GM18907 (cell line): ENCODE data around the gene MAML3.

Experiments
- ATAC-seq: cut with Tn5 transposase; IDR thresholded peaks from one replicate; pipeline ENCODE4 v1.9.1; 2021; ENCODE audit warnings: mild to moderate bottlenecking, moderate library complexity; ENCODE audit not compliant: unreplicated experiment

MAML3 gene

DNA sequence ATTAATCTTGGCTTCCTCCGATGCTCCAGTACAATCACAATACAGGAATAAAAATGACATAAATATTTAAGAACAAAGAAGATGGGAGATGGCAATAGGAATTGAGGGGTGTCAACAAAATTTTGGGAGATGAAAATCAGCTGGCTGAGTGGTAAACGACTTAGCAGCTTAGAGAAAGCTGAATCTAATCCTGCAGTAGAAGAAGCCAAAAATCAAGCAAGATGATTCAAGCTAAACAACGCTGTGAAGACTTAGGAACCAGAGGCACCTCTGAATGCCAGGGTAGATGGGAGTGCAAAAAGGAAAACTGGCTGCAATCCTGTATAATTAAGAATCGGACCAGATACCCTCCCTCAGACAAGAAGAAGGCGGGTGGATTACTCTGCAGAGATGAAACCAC is 273.1 kb downstream of the MAML3 start:
- ATAC-seq, result no peak

- no peak for ATAC-seq
Measured at GRCh38 chr4:139878050-139878449, 275.9 kb downstream of the MAML3 start.

DNA sequence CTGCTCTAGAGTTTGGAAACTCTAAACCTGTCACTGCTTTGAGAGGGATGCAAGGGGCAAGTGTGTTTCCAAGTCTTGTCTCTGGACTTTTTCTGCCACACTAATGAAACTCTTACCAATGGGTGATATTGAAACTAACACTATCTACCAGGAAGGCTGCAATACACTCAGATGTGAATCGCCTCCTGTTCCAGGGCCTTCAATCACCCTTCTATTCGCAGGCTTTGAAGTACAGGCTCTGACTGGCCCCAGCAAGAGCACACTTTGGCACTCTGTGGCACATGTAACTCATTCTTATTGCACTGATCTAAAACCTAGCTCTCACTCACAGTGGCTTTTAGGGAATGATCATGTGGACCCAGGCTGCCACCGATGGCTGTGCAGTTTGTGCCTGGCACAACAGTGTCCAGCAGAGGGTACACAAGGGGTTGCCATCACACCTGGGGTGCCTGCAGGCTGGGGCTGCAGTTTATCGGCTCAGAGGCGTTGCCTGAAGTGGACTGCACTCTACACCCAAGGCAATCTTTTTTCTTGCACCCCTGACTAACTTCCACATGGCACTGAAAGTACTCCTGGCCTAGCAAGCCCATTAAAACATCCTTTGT is 277.5 kb downstream of the MAML3 start:
- no peak for ATAC-seq

DNA sequence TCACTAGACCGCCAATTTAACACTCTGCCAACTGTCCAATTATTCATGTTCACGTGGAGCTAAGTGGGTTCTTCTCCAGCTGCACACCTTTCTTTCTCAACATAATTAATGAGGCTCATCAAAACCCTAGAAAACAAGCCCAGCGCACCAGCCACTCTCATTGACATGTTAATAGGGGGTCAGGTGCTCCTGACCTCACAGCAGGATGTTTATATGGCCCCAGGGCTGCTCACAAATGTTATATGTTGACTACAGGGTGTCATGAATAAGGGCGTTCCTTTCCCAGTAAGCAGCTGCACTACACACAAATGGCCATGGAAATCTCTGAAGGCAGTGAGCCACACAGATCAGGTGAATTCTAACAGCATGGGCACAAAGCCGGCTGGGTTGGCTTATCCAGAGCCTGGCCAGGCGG is 278.6 kb downstream of the MAML3 start:
- no peak for ATAC-seq

- ATAC-seq, result no peak
Measured at GRCh38 chr4:139873111-139873860, 280.7 kb downstream of the MAML3 start.

GRCh38 chr4:139872274-139872673 is 281.7 kb downstream of the MAML3 start:
- ATAC-seq, result no peak

- no peak for ATAC-seq
Measured at GRCh38 chr4:139869810-139870209, 284.2 kb downstream of the MAML3 start.

GRCh38 chr4:139866276-139866962 is 287.6 kb downstream of the MAML3 start:
- ATAC-seq, result no peak

DNA sequence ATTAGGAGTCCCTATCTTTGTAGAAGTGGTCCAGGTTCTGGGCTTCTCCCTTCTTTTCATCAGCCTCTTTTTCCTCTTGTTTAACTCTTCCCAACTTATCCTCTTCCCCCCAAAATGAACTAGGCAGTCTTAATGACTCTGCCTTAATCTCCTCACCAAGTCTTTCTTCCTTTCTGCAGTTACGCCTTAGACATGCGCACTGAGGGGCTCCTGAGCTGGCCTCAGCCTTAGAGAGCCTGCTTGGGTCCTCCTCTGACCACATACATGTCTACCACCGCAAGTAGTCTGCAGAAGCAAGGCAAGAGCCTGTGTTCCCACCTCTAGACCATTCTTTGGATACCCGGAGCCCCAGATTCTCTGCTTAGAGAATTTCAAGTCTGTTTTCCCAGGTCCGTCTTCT is 288.4 kb downstream of the MAML3 start:
- no peak for ATAC-seq

DNA sequence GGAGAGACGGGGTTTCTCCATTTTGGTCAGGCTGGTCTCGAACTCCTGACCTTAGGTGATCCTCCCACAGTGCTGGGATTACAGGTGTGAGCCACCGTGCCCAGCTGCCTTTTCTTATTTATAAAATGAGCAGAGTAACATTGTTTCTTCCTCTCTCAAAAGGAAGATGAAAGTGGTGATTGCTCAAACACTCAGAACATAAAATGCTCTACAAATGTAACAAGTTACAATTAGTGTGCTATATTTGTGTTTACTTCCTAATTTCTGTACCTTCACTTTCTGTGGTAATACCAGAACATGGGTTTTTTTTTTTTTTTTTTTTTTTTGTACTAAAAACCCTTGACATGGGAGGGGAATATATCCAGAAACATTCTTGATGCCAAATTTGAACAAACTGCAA is 290.5 kb downstream of the MAML3 start:
- ATAC-seq, result no peak

- no peak for ATAC-seq
Measured at GRCh38 chr4:139861471-139861870, 292.5 kb downstream of the MAML3 start.

DNA sequence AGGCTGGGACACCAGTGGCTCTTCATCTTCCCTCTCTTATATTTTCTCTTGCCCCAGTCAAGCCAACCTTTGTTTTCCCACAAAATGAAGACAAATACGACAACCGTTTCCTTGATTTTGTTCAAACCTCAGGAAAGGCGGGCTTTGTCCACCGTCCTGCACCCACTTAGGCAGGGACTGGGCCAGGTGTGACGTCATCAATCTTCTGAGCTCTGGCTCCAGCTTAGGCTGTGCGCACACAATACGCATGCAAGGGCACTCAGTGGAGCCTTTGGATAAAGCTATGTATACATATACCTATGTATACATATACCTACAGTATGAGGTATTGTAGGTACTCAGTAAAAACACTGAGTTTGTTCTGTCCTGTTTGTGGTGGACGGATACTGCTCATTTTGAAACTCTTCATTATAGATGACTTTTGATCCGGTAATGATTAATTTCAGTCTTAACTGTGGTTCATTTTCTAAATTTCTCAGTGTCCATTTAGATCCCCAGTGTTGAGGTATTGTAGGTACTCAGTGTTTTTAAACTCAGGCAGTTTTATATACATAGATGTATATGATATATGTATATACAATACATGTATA is 293.5 kb downstream of the MAML3 start:
- ATAC-seq, result no peak

DNA sequence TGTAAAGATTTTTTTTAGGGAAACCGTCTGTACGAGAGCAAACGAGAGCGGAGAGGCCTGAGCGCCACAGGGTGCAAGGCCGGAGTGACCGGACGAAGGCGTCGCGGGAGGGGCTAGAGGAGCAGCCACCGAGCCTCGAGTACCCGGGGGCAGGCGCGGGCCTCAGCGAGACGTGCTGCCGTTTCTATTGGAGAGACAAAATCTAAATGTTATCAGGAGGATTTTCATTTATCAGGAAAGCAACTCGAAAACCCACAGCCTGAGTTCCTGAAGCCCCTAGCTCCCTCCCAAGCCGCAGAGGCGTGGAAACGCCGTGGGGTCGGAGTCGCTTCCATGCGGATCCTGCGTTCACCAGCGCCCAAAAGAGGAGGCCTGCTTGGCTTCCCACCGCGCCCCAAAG is 294.1 kb downstream of the MAML3 start:
- no peak for ATAC-seq

DNA sequence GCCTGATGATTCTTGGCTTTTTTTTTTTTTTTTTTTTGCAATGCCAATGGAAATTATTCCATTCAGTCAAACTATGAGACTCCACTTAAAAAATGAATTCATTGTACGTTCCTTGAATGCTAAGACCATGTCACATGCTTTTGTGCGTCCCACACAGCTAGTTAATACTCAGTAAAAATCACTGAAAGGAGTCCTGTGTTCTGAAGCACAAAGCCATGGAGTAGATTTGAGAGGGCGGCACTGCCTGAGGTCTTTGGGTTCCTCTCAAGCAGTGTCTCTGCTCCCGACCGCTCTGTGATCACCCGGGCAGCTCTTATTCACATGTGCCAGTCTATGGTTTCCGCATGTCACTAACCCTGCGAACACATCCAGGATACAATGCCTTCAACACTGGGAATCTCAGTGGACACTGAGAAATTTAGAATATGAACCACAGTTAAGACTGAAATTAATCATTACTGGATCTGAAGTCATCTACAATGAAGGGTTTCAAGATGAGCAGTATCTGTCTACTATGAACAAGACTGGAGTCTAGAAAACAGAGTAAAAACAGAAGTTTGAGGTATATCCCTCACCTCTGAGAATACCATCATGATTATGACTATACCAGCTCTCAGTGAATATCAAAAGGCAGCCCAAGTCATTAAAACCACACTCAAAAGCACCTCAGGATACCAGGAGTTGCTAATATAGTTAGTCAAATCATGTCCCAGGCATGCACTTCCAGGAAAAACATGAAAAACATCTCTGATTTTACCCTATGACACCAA is 295.4 kb downstream of the MAML3 start:
- peak; percentile 99 for ATAC-seq

DNA sequence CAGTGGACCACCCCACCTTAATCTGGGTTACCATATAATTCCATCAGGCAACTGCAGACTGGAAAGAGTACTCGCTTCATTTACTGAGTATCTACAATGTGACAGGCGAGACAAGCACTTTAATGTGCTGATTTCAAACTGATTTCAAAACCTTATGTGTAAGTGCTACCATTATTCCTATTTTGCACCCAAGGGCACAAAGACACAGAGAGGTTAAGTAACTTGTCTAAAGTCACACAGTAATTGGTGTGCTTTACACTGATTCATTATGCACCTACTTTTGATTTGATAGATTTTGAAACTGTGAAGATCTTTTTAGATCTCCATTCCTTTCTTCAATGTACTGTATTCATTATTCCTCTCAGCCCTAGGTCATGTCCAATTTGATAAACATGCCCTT is 296.0 kb downstream of the MAML3 start:
- no peak for ATAC-seq

DNA sequence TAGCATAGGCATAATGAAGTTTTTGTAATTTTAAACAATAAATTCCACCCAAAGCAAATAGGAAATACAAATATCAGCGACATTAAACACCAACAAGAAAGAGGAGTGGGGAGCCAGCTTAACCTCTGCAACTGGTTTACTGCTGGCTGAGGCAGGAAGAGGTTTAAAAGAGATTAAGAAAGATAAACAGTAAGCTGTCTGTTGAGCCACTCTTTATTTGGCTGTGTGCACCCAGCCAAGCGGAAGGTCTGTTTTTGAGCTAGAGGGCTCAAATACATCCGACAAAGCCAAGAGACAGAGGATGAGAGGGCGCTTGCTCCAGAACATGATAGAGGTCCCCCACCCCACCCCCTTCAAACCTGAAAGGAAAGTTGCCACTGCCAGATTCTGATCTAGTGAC is 297.0 kb downstream of the MAML3 start:
- no peak for ATAC-seq

DNA sequence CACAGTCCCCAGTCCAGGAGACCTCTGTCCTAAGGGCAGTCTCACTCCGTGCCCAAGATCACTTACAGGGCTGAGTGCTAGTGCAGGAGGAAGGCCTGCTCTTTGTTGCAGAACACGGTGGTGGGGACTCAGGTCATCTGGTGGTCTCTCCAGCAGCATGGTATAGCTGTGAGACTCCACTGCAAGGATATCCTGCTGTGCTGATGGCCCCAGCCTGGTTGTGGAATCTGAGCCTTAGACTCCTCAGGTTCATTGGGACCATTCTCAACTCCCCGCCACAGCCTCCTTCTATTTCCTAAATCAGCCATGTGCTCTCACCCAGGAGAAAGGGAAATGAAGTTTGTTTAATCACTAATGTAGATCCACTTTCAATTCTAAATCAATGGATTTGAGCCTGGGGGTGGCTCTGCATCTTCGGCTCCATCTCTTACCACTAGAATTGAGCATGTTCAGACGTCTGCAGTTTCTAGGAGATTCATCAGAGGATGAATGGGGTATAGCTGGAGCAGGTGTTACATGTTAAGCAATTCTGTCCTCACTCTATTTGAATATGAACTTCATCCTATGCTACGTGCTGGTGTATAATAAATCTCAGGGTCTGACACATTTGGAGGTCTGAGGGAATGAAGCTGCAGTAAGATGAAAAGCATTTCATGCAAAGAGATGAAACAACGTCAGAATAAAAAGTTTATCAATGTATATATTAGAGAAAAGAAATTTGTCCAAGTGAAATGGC is 299.1 kb downstream of the MAML3 start:
- no peak for ATAC-seq

DNA sequence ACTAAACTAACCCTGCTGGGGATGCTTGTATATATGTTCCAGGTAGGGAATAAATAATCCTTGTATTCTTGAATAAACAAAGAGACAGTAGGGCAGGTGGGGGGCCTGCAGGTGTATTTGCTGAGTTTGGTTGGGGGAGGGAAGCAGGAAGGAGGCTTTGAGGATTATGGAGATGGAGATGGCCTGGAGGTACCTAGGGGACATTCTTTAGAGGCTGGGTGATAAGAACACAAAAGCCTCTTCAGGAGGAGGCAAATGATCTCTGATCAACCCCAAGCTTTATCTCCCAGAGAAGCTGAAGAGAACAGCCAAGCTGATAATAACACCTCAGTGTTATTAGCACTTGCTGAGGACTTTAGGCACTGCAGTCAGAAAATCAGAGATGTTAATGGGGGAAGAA is 300.7 kb downstream of the MAML3 start:
- ATAC-seq, result no peak

GRCh38 chr4:139852612-139853269 is 301.2 kb downstream of the MAML3 start:
- ATAC-seq, result no peak

DNA sequence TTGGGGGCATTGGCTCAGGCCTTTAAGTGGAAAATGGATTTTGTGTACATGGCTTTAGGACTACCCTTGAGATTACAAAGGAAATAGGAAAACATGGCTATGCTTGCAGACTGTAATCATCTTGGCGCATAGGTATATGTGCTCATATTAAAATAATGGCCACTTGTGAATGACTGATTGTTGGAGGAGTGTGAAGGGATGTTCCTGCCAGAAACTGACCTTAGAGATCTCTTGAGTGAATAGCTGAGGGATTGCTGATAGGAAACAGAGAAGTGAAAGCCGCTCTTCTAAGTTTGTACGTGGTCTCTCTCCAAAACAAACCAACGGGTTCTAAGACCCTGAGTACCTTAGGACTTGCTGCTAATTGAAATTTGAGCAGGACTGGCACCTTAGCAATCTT is 302.3 kb downstream of the MAML3 start:
- ATAC-seq, result no peak
